ENCODE data around the gene RPTOR. TPM values are rescaled to one million over a fixed set of nuclear protein-coding genes. Genes with fewer than 3 reads are reported as not detected.

RPTOR gene
- polyA plus RNA-seq, 1 donor (not counting 4 experiments of a cell fraction or from before 2014, with no cell fraction given), result 4.0 TPM

DNA sequence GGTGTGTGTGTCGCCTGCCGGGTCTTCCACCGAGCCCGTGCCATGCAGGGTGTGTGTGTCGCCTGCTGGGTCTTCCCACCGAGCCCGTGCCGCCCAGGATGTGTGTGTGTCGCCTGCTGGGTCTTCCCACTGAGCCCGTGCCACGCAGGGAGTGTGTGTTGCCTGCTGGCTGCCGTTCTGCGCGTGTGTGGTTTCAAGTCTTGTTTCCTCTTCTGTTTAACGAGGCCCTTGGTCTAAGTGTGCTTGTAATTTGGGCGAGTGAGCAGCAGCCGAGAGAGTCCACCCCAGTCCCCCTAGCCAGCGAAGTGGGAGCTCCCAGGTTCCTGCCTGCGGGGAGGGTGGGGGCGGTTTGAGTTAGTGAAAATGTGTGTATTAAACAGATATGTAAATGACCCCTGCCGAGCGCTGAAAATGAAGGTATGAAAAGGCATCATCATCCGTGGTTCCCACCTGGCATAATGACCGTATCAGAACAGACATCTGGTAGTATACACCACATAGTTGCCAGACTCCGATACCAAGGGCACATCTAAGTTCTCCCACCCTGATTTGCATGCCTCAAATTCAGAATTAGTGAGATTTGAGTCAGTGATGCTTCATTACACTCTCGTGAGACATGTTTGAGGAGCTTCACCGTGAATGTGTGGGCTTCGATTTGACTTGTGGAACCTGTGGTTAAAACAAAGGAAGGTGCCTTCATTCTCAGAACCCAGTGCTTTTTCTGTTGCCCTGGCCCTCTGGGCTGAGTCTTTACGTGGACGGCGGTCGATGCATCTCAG, 332.5 kb downstream of the RPTOR start:
- no peak overlapping the region for H3K27ac ChIP-seq (ENCODE audit: control insufficient read depth, insufficient read depth, low read length)
- H3K9ac ChIP-seq (ENCODE audit: control insufficient read depth, extremely low read depth, insufficient read depth, low read length), result no peak overlapping the region
- H3K27me3 ChIP-seq (ENCODE audit: control insufficient read depth, extremely low read depth, insufficient read depth, low read length), result no peaks in the 10 kb centered on the region
- H3K4me1 ChIP-seq (ENCODE audit: control insufficient read depth, extremely low read depth, insufficient read depth, low read length), result no peaks in the 10 kb centered on the region
- dilution Hi-C loops (cut with MboI; ENCODE audit: extremely low pct_ligation_motif_present, low sequenced_read_pairs), result no loop called here
- no peaks in the 10 kb centered on the region for H3K79me2 ChIP-seq (ENCODE audit: control insufficient read depth, insufficient read depth, low read length)
- DNase-seq (ENCODE audit: low read depth, low spot score) (no peak), FAIRE-seq (no peak)
- peaks cover 6 to 8% of the 10 kb centered on the region in 2 experiments for H3K36me3 ChIP-seq (ENCODE audit: control insufficient read depth in 2 of 2, extremely low read depth in 1 of 2, insufficient read depth in 2 of 2, low read length in 2 of 2)
- no peak overlapping the region for H3K4me2 ChIP-seq (ENCODE audit: control insufficient read depth, extremely low read depth, insufficient read depth, low read depth, low read length)
- no peaks in the 10 kb centered on the region for H3K9me1 ChIP-seq (ENCODE audit: control insufficient read depth, extremely low read depth, insufficient read depth, low read length)
- no peaks in the 10 kb centered on the region for H3K9me3 ChIP-seq (ENCODE audit: control insufficient read depth, low read depth, low read length)
- H4K20me1 ChIP-seq (ENCODE audit: control insufficient read depth, extremely low read depth, insufficient read depth, low read length), result no peaks in the 10 kb centered on the region
- no peak overlapping the region for H3K4me3 ChIP-seq (ENCODE audit: control insufficient read depth in 2 of 3, extremely low read depth in 1 of 3, insufficient read depth in 2 of 3, low read depth in 1 of 3, low read length in 3 of 3)
- TF ChIP-seq, protein P1, sequence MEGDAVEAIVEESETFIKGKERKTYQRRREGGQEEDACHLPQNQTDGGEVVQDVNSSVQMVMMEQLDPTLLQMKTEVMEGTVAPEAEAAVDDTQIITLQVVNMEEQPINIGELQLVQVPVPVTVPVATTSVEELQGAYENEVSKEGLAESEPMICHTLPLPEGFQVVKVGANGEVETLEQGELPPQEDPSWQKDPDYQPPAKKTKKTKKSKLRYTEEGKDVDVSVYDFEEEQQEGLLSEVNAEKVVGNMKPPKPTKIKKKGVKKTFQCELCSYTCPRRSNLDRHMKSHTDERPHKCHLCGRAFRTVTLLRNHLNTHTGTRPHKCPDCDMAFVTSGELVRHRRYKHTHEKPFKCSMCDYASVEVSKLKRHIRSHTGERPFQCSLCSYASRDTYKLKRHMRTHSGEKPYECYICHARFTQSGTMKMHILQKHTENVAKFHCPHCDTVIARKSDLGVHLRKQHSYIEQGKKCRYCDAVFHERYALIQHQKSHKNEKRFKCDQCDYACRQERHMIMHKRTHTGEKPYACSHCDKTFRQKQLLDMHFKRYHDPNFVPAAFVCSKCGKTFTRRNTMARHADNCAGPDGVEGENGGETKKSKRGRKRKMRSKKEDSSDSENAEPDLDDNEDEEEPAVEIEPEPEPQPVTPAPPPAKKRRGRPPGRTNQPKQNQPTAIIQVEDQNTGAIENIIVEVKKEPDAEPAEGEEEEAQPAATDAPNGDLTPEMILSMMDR (optimal IDR thresholded peaks at IDR 0.05 in 1 of 3, IDR thresholded peaks at IDR 0.05 in 1 of 3, conservative IDR thresholded peaks at IDR 0.05 in 1 of 3; ENCODE audit: extremely low read depth in 1 of 3, insufficient read depth in 2 of 3, low read length in 3 of 3), result no peak
- TF ChIP-seq EZH2 (IDR thresholded peaks at IDR 0.05; ENCODE audit: low read length), result no peak
- no peak overlapping the region for H2AFZ ChIP-seq (ENCODE audit: control insufficient read depth, low read length)

DNA sequence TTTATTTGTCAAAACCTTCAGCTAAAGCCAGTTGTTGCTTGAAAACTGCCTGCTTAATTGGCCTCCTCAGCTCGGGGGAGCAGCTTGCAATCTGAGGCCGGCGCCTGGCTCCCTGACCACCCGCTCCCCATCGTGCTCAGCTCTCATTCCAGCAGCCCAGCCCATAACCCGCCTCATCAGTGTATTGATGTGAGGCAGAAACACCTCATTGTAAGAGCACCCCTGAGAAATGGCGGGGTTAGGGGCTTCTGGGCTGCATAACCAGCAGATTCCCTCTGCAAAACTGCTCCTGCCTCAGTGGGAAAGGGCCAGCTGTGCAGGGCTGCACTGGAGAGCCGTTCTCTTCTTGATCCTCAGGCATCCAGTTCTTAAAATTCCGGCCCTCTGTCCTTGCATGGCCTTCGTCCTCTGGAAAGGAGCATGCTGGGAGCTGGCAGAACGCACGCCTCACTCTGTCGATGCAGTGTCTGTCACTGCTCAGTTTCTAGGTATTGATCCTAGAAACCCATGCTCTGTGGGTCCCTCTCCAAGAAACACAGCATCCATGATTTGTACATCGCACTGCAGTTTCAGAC, 333.2 kb downstream of the RPTOR start:
- Histone ChIP-seq H3K4me1 (ENCODE audit: control insufficient read depth, extremely low read depth, insufficient read depth, low read length) (no peaks in the 10 kb centered on the region), H3K27me3 (ENCODE audit: control insufficient read depth, extremely low read depth, insufficient read depth, low read length) (no peaks in the 10 kb centered on the region), H3K9me3 (ENCODE audit: control insufficient read depth, low read depth, low read length) (no peaks in the 10 kb centered on the region), H4K20me1 (ENCODE audit: control insufficient read depth, extremely low read depth, insufficient read depth, low read length) (no peaks in the 10 kb centered on the region), H3K9me1 (ENCODE audit: control insufficient read depth, extremely low read depth, insufficient read depth, low read length) (no peaks in the 10 kb centered on the region), H2AFZ (ENCODE audit: control insufficient read depth, low read length) (no peak overlapping the region), H3K9ac (ENCODE audit: control insufficient read depth, extremely low read depth, insufficient read depth, low read length) (no peak overlapping the region), H3K79me2 (ENCODE audit: control insufficient read depth, insufficient read depth, low read length) (no peaks in the 10 kb centered on the region), H3K4me2 (ENCODE audit: control insufficient read depth, extremely low read depth, insufficient read depth, low read depth, low read length) (no peak overlapping the region), H3K4me3 (ENCODE audit: control insufficient read depth in 2 of 3, extremely low read depth in 1 of 3, insufficient read depth in 2 of 3, low read depth in 1 of 3, low read length in 3 of 3) (no peak overlapping the region), H3K27ac (ENCODE audit: control insufficient read depth, insufficient read depth, low read length) (no peak overlapping the region), H3K36me3 (ENCODE audit: control insufficient read depth in 2 of 2, extremely low read depth in 1 of 2, insufficient read depth in 2 of 2, low read length in 2 of 2) (peaks cover 6 to 8% of the 10 kb centered on the region in 2 experiments)
- dilution Hi-C loops (cut with MboI; ENCODE audit: extremely low pct_ligation_motif_present, low sequenced_read_pairs), result no loop called here
- no peak for DNase-seq (ENCODE audit: low read depth, low spot score)
- no peak for TF ChIP-seq EZH2 (IDR thresholded peaks at IDR 0.05; ENCODE audit: low read length)
- TF ChIP-seq, protein P1 (optimal IDR thresholded peaks at IDR 0.05 in 1 of 3, IDR thresholded peaks at IDR 0.05 in 1 of 3, conservative IDR thresholded peaks at IDR 0.05 in 1 of 3; ENCODE audit: extremely low read depth in 1 of 3, insufficient read depth in 2 of 3, low read length in 3 of 3), result no peak
- FAIRE-seq, result no peak

All from keratinocyte (primary cell).